ENCODE results near the gene TANGO2.

The TANGO2 gene

DNA sequence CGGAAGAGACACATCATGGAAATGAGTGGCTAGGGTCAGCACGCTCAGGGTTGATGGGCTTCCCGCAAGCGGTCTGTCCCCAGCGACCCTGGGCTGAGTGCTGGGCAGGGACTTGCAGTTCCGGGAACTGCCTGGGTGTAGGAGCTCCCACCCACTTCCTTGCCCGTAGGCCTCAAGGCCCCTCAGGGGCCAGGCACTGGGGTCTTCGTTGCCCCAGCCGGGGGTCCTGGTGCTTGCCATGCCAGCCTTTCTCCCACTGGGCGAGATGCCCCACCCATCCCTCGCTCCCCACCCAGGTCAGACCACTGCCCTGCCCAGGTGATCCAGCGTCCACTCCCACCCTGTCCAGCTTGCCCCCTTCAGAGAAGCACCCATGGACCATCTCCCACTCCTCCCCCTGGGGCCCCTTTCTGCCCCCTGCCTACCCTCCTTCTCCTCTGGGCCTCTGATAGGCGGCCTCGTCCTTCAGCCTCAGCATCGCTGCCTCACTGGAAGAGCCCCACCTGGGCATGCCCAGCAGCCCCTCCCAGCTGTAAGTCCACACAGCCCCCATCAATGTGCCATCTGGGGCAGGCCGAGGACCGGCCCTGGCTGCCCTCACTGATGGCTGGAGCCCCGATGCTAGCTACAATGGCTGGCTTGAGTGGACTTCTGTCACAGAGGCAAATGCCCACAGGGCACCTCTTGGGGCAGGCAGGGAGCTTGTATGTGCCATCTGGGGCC lies 41.3 kb downstream of the TANGO2 start:
- Histone ChIP-seq H2AFZ (ENCODE audit: low read length) (no peak overlapping the region), H3K9me2 (ENCODE audit: low read depth, low read length) (no peaks in the 10 kb centered on the region), H3K27ac (ENCODE audit: low read depth, low read length, poor library complexity, severe bottlenecking) (no peak overlapping the region), H3K4me3 (ENCODE audit: low read depth, low read length, poor library complexity, severe bottlenecking) (no peak overlapping the region), H4K20me1 (ENCODE audit: insufficient read depth, low read length) (no peaks in the 10 kb centered on the region), H3K9me3 (ENCODE audit: low read length) (no peaks in the 10 kb centered on the region), H3K4me2 (ENCODE audit: low read length) (no peak overlapping the region), H3K79me2 (ENCODE audit: insufficient read depth, low read length) (no peaks in the 10 kb centered on the region), H3K36me3 (ENCODE audit: insufficient read depth, low read length) (peaks cover 11% of the 10 kb centered on the region; the same call in 1 of the 2 replicates), H3F3A (ENCODE audit: insufficient read depth, low read length) (no peaks in the 10 kb centered on the region), H3K9ac (ENCODE audit: low read length) (no peak overlapping the region), H3K27me3 (ENCODE audit: insufficient read depth, low read length) (no peaks in the 10 kb centered on the region), H3K4me1 (ENCODE audit: insufficient read depth, low read length, severe bottlenecking) (no peaks in the 10 kb centered on the region)
- TF ChIP-seq EZH2 (IDR thresholded peaks at IDR 0.05; ENCODE audit: borderline replicate concordance, low read length) = no peak
- TF ChIP-seq, protein P1, sequence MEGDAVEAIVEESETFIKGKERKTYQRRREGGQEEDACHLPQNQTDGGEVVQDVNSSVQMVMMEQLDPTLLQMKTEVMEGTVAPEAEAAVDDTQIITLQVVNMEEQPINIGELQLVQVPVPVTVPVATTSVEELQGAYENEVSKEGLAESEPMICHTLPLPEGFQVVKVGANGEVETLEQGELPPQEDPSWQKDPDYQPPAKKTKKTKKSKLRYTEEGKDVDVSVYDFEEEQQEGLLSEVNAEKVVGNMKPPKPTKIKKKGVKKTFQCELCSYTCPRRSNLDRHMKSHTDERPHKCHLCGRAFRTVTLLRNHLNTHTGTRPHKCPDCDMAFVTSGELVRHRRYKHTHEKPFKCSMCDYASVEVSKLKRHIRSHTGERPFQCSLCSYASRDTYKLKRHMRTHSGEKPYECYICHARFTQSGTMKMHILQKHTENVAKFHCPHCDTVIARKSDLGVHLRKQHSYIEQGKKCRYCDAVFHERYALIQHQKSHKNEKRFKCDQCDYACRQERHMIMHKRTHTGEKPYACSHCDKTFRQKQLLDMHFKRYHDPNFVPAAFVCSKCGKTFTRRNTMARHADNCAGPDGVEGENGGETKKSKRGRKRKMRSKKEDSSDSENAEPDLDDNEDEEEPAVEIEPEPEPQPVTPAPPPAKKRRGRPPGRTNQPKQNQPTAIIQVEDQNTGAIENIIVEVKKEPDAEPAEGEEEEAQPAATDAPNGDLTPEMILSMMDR (IDR thresholded peaks at IDR 0.05; ENCODE audit: low read length) = no peak

DNA sequence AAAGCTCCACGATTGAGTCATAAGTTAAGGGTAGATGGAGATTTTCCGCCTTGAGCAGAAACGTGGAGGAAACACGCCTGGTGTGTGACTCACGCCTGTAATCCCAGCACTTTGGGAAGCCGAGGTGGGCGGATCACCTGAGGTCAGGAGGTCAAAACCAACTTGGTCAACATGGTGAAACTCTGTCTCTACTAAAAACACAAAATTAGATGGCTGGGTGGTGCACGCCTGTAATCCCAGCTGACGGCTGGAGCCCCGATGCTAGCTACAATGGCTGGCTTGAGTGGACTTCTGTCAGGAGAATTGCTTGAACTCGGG lies 41.8 kb downstream of the TANGO2 start:
- Histone ChIP-seq H3K4me2 (ENCODE audit: low read length) (no peak overlapping the region), H2AFZ (ENCODE audit: low read length) (no peak overlapping the region), H3K36me3 (ENCODE audit: insufficient read depth, low read length) (peaks cover 11% of the 10 kb centered on the region; the same call in 1 of the 2 replicates), H3F3A (ENCODE audit: insufficient read depth, low read length) (no peaks in the 10 kb centered on the region), H3K9me3 (ENCODE audit: low read length) (no peaks in the 10 kb centered on the region), H3K9ac (ENCODE audit: low read length) (no peak overlapping the region), H4K20me1 (ENCODE audit: insufficient read depth, low read length) (no peaks in the 10 kb centered on the region), H3K79me2 (ENCODE audit: insufficient read depth, low read length) (no peaks in the 10 kb centered on the region), H3K27me3 (ENCODE audit: insufficient read depth, low read length) (no peaks in the 10 kb centered on the region), H3K4me1 (ENCODE audit: insufficient read depth, low read length, severe bottlenecking) (no peaks in the 10 kb centered on the region), H3K4me3 (ENCODE audit: low read depth, low read length, poor library complexity, severe bottlenecking) (no peak overlapping the region), H3K9me2 (ENCODE audit: low read depth, low read length) (no peaks in the 10 kb centered on the region), H3K27ac (ENCODE audit: low read depth, low read length, poor library complexity, severe bottlenecking) (no peak overlapping the region)
- TF ChIP-seq, protein P1 (IDR thresholded peaks at IDR 0.05; ENCODE audit: low read length) = no peak
- no peak for TF ChIP-seq EZH2 (IDR thresholded peaks at IDR 0.05; ENCODE audit: borderline replicate concordance, low read length)

DNA sequence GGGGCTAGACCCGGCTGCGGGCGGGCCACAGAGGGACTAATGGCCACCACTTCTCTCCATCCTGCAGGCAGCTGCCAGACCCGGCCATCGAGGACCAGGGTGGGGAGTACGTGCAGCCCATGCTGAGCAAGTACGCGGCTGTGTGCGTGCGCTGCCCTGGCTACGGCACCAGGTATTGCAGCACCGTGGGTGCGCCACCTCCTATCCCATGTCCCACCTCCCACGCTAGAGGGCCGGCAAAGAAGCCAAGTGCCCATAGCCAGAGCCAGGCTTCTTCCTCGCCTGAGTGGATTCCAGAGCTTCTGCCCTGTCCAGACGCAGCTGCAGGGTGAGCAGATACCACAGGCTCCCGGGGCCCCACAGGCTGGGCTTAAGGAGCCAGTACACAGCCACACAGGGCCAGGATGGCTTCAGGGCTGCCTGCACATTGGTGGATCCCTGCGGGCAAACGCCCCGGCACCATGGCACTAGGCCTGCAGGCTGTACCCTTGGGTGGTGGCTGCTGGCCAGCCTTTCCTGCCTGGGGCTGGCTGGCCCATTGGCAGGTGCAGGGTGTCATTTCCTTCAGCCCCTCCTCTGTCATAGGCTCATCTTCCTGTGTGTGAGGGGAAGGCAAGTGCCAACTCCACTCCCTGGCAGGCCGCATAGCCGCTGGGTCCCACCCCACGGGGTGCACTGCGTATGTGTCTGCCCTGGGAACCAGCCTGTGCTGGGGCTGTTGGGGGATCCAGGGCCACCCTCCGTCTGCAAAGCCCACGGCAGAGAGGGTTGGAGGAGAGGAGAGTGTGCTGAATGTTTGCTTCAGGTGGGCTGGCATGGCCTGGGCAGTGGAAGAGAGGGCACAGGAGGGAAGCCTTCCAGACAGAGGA lies 42.6 kb downstream of the TANGO2 start:
- H3K27ac ChIP-seq (ENCODE audit: low read depth, low read length, poor library complexity, severe bottlenecking) = no peak overlapping the region

More for the DNA sequence above, 42.6 kb downstream of the TANGO2 start:
- no peak overlapping the region for H2AFZ ChIP-seq (ENCODE audit: low read length)
- H3K79me2 ChIP-seq (ENCODE audit: insufficient read depth, low read length) = no peaks in the 10 kb centered on the region
- no peaks in the 10 kb centered on the region for H3K9me2 ChIP-seq (ENCODE audit: low read depth, low read length)
- H4K20me1 ChIP-seq (ENCODE audit: insufficient read depth, low read length) = no peaks in the 10 kb centered on the region
- H3K4me3 ChIP-seq (ENCODE audit: low read depth, low read length, poor library complexity, severe bottlenecking) = no peak overlapping the region
- TF ChIP-seq EZH2 (IDR thresholded peaks at IDR 0.05; ENCODE audit: borderline replicate concordance, low read length) = no peak
- TF ChIP-seq, protein P1 (IDR thresholded peaks at IDR 0.05; ENCODE audit: low read length) = no peak
- H3K4me1 ChIP-seq (ENCODE audit: insufficient read depth, low read length, severe bottlenecking) = no peaks in the 10 kb centered on the region
- H3F3A ChIP-seq (ENCODE audit: insufficient read depth, low read length) = no peaks in the 10 kb centered on the region
- peaks cover 11% of the 10 kb centered on the region; the same call in 1 of the 2 replicates for H3K36me3 ChIP-seq (ENCODE audit: insufficient read depth, low read length)
- no peaks in the 10 kb centered on the region for H3K27me3 ChIP-seq (ENCODE audit: insufficient read depth, low read length)
- no peak overlapping the region for H3K9ac ChIP-seq (ENCODE audit: low read length)
- no peaks in the 10 kb centered on the region for H3K9me3 ChIP-seq (ENCODE audit: low read length)
- no peak overlapping the region for H3K4me2 ChIP-seq (ENCODE audit: low read length)
